NCI-H526 treated with DMSO at 0.1 percent for 48 hours (cell line): ENCODE measurements around the gene SOX8.
"Not testable (repeated sequence)": the region's sequence is repeated elsewhere in the genome, so short reads cannot be mapped to it uniquely, and the experiment has no call there.

ENCODE experiments used
- DNase-seq: peaks from one replicate; lab custom pipeline; 2025; lab: John Stamatoyannopoulos, UW

SOX8 gene

DNA sequence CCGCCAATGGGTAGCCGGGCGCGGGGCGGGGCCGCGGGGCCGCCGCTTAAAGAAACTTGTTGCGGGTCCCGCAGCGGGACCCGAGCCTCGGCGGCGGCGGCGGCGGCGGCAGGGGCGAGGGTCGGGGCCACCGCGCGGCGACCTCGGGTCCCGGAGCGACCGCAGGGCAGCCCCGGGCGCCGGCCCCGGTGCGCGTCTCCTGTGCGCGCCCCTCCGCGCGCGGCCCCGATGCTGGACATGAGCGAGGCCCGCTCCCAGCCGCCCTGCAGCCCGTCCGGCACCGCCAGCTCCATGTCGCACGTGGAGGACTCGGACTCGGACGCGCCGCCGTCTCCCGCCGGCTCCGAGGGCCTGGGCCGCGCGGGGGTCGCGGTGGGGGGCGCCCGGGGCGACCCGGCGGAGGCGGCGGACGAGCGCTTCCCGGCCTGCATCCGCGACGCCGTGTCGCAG, at the start of gene SOX8:
SOX8 (plus strand) TSS at position 76 of the 450 bp plus-strand sequence; CDS start at position 229, 153 bp downstream.
- DNase-seq: no peak

DNA sequence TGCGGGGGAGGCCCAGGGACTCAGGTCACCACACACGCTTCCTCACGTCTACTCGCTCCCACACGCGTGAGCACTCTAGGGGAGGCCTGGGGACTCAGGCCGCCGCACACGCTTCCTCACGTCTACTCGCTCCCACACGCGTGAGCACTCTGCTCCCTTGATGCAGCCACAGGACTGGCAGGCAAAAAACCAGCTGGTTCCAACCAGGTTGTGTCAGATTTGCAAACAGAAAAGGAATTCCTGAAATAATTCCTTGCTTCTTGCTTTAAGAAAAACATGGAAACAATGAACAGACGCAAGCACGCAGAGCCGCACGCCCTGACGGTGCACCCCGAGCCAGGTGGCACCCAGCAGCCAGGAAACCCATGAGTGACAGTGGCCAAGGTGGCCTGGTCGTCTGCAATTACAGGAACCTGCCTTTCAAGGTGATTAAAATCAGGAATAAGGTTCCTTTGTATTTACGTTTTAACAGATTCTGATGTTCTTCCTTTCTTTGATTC, 48.7 kb upstream of the SOX8 start:
- no peak for DNase-seq

DNA sequence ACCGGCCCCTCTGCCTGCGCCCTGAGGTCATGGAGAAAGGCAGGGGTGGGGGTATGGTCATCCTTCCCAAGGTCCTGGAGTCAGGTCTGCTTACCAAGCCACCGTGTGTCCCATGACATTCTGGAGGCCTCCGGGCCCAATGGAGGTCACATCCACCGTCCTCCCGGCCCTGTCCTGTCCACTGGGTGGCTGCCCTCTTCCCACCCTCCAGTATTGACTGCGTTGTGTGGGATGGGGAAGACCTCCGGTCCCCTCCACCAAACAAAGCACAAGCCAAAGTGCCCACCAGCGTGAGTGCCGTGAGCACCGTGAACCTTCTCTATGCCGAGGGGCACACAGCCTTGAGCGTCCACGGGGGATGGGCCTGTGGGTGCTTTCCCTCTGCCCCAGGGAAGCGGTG, 48.0 kb upstream of the SOX8 start:
- DNase-seq: no peak

DNA sequence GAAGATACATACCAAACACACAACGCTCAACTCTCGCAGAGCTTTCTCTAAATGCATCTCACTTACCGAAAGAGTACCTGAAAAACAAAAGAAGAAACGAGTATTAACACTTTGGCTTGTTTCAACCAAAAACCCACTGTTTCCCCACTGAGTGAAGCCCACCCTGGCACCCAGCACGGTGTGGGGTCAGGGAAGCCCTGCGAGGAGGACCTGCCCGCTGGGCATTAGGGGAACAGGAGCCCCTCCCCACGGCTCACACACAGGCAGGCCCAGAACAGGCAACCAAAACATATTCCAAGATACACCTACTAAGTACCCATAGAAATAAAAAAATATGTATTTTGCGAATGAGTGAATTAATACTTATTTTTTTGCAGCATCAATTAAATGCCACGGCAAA, 47.4 kb upstream of the SOX8 start:
- DNase-seq: no peak

DNA sequence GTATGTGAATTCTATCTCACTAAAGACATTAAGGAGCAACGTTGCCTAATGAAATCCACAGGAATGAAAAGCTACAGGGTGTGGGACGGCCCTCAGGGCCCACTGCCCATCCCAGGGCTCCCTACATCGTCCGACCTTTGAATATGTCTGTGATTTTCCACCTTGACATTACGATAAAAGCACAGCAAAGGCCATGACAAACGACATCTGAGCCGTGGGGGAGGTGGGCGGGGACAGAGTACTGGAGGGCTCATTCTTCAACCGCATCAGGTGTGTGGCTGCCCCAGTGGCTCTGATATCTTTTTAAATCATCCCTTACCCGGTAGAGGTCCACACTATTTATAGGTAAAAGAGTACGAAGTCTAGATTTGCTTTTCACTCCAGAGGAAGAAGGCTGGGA, 45.9 kb upstream of the SOX8 start:
- no peak for DNase-seq

DNA sequence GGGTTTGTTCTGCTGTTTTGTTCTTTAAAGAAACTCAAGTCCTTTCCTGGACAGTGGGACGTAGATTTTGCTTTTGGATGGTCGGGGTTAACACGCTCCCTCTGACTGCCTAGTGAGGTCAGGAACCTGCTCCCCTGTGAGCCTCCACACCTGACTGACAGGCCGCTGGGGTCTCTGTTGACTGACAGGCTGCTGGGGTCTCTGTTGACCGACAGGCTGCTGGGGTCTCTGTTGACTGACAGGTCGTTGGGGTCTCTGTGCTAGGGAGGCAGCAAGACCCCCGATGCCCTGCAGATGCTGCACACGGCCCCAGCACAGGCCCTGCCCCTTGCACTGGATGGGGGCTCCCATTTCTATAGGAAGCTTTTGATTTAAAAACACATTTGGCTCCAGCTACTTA, 44.3 kb upstream of the SOX8 start:
- no peak for DNase-seq

DNA sequence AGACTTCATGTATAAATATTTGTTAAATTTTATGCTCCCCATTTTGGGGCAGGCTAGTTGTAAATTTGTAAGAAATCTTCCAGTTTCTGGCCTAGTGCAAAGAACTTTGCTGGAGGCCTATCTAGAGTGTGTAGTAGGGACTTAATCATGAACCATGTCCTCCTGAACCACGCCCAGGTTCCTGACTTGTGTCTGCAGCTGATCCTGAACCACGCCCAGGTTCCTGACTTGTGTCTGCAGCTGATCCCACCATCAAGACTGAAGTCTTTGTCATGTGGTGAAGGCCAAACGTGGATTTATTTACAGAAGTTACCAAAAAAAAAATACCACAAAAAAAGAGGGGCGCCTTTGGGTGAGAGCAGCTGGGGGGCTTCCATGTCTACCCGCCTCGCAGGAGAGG, 43.8 kb upstream of the SOX8 start:
- no peak for DNase-seq

DNA sequence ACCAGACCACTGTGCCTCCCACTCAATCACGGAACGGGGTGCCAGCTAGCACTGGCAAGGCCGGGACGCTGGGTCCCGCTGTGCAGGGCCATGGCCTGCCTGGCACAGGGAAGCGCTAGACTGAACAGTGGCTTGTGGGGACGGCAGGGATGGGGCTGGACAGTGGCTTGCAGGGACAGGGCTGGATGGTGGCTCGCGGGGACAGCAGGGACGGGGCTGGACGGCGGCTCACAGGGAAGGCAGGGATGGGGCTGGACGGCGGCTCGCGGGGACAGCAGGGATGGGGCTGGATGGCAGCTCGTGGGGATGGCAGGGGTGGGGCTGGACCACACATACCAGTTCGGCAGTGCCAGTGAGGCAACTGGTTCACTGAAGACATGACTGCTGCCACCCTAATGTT, 43.4 kb upstream of the SOX8 start:
- DNase-seq: no peak

DNA sequence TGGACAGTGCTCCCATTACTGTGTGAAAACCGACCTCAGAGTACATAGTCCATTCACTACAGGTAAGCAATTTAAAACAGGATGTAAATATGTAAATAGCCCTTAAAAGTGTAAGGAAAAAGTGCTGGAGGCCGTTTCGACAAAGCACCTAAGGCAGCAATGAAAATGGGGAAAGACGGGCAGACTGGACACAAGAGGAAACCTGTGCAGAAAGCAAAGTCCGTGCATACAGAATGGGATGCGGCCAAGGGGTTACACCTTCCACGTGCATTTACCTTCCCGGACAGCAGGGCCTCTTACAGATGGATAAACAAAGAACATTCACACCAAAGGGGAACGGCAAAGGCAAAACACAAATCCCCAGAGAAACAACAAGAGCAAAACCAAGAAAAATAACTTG, 42.8 kb upstream of the SOX8 start:
- DNase-seq: no peak

DNA sequence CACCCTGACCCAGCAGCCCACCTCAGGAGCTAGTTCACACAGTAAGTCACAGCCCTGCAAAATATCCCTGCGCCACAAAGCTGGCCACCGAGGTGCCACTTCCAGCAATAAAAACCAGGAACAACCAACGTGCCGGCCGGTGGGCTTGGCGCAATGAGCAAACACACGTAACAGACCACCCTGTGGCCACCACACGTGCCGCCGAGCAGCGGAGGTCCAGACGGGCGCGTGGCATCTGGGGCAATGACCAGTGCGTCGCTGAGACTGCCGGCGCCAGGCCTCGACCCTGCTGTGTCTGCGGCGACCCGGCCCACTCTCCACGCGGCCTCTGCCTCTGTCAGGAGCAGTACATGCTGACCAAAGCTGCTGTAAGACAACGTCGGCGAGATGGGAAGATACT, 42.3 kb upstream of the SOX8 start:
- DNase-seq: no peak

DNA sequence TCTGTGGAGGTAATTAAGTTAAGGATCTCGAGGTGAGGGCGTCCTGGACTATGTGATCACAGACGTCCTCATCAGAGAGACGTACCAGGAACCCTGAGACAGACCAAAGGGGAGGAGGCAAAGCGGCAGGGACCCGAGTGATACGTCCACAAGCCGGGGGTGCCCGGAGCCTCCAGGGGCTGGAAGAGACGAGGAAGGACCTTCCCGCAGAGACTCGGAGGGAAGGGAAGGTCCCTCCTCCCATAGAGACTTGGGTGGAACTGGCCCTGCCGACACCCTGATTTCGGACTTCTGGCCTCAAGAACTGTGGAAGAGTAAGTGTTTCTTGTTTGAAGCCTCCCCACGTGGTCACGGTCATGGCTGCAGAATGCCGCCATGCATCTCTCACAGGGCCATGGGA, 41.6 kb upstream of the SOX8 start:
- DNase-seq: no peak

DNA sequence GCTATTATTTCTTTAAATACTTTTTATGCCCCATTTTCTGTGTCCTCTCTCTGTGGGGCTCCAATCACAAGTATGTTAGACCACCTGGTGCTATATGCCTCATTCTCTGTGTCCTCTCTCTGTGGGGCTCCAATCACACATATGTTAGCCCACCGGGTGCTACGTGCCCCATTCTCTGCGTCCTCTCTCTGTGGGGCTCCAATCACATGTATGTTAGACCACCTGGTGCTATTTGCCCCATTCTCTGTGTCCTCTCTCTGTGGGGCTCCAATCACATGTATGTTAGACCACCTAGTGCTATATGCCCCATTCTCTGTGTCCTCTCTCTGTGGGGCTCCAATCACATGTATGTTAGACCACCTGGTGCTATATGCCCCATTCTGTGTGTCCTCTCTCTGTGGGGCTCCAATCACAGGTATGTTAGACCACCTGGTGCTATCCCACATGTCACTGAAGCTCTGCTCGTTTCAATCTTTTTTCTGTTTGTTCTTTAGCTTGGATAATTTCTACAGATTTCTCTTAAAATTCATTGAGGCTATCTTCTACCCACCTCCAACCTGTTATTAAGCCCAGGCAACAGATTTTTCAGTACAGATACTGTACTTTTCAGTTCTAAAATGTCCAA, 39.0 kb upstream of the SOX8 start:
- no peak for DNase-seq

DNA sequence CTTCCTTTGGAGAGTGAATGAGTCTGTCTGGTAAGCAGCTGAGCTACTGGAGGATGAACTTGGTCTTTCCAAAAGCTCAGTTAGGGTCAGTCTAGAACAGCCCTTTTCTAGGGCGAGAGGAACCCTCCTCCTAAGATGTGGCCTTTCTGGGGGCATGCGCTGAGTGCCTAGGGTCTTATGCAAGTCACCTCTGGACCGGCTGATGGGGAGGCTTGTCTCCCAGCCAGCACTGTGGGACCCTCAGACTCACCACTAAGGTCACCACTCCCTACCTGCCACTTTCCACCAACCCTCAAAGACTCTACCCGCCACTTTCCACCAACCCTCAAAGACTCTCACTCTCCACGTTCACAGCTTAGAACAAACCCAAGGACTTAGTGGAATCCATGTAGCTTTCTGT, 37.6 kb upstream of the SOX8 start:
- DNase-seq: no peak

DNA sequence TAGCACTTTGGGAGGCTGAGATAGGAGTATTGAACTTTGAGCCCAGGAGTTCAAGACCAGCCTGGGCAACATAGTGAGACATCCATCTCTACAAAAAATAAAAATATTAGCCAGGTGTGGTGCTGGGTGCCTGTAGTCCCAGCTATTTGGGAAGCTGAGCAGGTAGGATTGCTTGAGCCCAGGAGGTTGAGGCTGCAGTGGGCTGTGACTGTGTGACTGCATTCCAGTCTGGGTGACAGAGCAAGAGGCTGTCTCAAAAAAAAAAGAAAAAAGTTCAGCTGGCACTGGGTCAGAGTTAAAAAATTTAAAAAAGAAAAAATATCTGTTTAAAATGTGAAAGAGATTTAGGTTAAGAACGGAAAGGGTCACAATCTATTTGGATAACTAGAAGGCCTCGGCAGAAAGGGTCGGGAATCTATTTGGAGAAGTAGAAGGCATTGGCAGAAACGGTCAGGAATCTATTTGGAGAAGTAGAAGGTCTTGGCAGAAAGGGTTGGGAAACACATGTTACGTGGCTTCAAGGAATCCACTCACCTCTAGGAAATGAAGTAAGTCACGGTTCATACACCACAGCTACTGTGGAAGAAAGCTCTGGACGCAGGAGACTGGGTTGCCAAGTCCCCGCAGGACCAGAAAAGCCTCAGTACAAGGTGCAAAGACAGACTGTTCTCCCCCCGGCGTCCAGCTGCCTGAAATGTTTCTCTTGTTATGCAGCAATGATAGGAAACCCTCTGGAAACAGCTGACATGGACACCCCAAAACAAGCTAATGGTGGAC, 36.1 kb upstream of the SOX8 start:
- no peak for DNase-seq

DNA sequence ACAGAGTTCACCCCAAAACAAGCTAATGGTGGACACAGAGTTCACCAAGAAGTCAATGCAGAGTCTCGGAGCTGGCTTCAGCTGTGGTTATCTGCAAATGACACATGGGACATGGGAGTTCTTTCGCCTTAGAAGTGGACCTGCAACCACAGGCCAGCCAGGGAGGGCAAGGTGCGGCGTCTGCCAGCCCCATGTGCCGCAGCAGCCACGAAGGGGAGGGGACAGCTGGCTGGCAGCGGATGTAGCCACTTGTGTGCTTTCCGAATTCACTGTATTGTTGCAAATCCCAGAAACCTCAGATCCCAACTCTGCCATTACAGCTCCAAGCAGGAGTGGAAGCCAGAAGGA, 35.5 kb upstream of the SOX8 start:
- DNase-seq: no peak

DNA sequence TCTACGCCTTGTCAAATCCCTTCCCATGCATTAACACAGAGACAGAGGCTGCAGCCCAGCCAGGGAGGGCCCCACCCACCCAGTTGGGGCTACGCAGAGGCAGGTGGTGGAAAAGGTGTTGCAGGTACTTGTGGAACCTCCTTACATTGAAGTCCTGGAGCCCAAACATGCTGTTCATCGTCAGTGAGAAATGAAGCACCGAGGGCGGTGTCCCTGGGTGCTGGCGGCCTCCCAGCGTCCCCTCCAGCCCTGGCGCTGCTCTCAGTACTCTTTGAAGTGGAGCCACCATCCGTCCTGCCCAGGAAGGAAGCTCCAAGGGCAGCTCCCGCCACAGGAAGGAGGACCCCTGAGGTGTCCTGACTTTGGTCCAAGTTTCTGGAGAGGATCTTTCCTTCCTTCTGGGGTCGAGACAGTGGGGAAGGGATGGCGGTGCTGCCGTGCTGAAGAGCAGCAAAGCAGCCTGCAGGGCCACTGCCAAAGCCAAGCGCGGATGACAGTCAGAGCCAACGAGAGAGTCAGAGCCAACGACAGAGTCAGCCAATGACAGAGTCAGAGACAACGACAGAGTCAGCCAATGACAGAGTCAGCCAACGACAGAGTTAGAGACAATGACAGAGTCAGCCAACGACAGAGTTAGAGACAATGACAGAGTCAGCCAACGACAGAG, 34.2 kb upstream of the SOX8 start:
- DNase-seq: no peak

DNA sequence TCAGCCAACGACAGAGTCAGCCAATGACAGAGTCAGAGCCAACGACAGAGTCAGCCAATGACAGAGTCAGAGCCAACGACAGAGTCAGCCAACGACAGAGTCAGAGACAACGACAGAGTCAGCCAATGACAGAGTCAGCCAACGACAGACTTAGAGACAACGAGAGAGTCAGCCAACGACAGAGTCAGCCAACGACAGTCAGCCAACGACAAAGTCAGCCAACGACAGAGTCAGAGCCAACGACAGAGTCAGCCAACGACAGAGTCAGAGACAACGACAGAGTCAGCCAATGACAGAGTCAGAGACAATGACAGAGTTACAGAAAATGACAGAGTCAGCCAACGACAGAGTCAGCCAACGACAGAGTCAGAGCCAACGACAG, 33.7 kb upstream of the SOX8 start:
- not testable (repeated sequence) for DNase-seq

DNA sequence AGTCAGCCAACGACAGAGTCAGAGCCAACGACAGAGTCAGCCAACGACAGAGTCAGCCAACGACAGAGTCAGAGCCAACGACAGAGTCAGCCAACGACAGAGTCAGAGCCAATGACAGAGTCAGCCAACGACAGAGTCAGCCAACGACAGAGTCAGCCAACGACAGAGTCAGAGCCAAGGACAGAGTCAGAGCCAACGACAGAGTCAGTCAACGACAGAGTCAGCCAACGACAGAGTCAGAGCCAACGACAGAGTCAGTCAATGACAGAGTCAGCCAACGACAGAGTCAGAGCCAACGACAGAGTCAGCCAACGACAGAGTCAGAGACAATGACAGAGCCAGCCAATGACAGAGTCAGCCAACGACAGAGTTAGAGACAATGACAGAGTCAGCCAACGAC, 32.8 kb upstream of the SOX8 start:
- not testable (repeated sequence) for DNase-seq

DNA sequence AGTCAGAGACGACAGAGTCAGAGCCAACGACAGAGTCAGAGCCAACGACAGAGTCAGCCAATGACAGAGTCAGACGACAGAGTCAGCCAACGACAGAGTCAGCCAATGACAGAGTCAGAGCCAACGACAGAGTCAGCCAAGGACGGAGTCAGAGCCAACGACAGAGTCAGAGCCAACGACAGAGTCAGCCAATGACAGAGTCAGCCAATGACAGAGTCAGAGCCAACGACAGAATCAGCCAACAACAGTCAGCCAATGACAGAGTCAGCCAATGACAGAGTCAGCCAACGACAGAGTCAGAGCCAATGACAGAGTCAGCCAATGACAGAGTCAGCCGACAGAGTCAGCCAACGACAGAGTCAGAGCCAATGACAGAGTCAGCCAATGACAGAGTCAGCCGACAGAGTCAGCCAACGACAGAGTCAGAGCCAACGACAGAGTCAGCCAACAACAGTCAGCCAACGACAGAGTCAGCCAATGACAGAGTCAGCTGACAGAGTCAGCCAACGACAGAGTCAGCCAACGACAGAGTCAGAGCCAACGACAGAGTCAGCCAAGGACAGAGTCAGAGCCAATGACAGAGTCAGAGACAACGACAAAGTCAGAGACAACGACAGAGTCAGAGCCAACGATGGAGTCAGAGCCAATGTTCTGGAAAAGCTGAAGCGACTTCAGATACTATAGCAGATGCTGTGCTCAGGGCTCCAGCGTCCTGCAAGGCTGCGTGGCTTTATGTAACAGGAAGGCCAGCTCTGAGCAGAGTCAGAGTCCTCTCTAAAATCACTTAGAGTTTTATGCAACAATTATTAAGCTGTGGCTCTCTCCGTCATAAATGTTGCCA, 30.6 kb upstream of the SOX8 start:
- not testable (repeated sequence) for DNase-seq

DNA sequence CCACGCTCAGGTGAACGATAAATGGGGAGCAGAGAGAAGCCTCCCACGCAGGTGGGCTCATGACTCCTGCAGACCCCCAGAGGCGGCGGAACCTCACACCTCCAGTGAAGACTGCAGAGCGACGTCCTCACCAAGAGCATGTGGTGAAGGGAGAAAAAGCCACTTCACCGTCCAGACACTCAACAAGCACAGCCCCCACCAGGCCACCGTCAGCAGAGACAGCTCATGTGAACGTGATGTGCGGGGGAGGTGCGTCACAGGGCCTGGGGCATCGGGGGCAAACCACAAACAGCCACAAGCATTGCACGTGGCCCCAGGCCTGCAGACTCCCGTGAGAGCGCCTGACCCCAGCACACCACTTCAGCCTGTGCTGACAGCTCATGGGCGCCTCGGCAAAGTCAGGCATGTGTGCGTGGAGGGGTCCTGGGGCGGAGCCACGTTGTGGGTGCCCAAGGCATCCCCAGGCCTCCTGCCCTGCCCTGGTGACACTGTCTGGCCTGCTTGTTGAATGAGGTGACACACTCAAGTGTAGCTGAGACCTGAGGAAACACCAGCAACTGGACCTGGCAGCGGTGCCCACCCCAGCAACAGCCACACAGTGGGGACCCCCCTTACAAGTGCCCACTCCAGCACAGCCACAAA, 29.8 kb upstream of the SOX8 start:
- no peak for DNase-seq

DNA sequence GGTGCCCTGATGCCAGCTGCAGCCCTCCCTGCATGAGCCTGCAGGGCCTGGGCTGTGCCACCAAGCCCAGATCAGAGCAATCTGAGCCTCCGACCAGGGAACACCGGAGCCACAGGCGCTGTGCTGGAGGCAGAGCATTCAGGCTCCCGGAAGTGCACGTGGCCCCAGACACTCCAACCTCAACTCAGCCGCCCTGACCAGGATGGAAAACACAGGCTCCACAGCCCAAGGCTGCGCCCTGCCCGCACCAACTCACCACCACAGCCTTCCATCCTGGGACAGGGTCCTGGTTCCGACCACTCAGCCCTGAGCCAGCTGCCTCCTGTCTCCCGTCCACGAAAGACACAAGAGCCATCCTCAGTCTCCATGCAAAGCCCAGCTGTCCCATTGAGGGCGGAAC, 29.2 kb upstream of the SOX8 start:
- no peak for DNase-seq

DNA sequence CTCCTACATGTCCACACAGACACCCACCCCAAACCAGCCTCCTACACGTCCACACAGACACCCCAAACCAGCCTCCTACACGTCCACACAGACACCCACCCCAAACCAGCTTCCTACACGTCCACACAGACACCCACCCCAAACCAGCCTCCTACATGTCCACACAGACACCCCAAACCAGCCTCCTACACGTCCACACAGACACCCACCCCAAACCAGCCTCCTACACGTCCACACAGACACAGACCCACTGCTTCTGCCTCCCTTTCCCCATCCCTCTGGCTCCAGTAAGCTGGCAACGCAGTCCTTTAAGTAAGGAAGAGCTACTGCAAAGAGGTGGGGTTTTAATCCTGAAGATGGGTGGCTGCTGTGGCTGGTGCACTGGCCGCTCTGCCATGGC, 27.8 kb upstream of the SOX8 start:
- DNase-seq: not testable (repeated sequence)
